Non-pigmented ciliary epithelial cell (primary cell): ENCODE results near the gene DIP2C.
"Not testable (repeated sequence)": the region's sequence is repeated elsewhere in the genome, so short reads cannot be mapped to it uniquely, and the experiment has no call there.

Experiments
- DNase-seq: peaks from one replicate; pipeline ENCODE4 v3.0.0-alpha.2; 2010; ENCODE audit warnings: low read depth

Gene DIP2C

DNA sequence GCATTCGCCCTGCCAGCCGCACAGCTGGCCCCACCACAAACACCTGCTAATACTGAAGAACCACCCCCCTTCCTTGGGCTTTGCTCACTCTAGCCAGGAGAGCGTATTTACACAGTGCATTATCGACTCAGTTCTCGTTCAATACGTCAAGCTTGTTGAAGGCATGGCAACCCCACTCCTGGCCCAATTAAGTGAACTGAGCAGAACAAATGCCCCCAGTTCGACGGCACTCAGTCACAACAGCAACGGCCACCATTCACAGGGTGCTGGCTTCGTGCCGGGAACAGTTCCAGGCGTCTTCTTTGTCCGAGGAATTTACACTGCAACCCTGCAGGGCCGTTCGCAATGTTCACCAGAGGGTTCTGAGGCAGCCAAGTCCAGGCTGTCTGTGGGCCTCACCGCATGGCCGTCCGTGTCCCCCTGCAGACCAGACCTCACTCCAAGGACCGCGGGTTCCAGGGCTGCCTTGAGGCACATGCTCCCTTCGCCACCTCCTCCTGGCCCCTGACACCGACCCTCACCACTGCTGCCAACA is 175.3 kb downstream of the DIP2C start:
- no peak for DNase-seq

DNA sequence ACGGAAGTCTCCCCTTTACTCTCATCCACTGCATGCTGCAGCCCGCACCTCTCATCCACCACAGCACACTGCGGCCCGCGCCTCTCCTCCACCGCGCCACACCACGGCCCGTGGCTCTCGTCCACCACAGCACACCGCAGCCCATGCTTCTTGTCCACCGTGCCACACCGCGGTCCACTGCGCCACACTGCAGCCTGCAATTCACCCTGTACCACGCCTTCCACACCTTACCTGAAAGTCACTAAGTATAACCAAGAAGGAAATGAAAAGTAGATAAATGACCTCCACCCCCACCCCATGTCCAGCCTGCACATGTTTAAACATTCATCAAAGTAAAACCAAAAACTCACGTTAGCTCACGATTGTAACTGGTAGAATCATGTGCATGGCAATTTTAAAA is 176.1 kb downstream of the DIP2C start:
- DNase-seq, result no peak

DNA sequence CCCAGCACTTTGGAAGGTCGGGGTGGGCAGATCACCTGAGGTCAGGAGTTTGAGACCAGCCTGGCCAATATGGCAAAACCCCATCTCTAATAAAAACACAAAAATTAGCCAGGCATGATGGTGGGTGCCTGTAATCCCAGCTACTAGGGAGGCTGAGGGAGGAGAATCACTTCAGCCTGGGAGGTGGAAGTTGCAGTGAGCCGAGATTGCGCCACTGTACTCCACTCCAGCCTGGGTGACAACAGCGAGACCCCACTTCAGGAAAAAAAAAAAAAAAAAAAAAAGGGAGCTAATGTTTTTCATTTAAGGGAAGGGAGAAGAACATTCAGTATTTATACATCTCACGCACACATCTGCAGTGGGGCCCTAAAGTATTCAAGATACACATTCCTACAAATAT is 176.8 kb downstream of the DIP2C start:
- not testable (repeated sequence) for DNase-seq

DNA sequence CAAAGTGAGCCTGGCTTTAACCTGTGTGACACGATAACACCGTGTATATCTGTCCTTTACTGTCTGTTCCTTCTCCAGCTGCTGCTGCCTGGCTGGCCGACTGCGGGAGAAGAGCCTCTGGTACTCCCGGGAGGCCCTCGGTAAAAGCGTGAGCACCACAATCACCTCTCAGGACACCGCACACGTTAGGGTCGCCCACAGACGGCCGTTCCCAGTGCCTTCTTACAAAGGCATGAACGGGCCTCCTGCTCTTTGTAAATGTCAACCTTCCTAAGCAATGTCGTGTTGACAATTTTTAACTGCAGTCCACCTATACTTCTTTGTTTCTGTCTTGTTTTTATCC is 177.6 kb downstream of the DIP2C start:
- no peak for DNase-seq

DNA sequence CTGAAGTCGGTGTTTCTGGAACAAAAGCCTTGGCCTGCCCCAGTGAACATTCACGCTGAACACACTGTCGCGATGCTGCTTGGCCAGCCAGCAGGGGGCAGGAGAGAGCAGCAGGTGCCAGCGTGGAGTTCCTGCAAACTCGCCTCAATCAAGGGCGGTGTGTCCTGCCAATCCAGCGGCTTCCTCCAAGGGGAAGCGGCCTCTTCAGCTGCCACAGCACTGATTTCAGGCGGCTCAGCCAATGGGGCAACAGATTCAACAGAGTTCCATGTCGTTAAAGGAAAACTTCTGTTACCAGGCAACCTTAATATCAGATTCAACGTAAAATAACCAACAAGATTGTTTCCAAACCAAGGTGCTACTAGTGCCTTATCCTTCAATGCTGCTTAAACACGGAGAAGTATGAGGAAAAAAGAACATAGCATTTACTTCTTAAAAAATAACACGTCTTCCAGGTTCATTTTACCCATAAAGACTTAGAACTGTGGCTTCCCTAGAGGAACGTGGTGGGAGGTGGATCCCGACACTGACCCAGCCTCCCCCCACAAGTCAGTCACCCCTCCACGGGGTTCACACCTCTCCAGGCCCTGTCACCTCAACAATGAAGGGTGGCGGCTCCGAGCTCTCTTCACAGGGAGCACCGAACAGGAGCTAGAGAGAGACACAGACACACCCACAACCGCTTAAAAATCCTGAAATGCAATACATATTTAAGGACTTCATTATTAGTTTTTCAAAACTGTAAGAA is 178.2 kb downstream of the DIP2C start:
- DNase-seq, result peak; percentile 78

DNA sequence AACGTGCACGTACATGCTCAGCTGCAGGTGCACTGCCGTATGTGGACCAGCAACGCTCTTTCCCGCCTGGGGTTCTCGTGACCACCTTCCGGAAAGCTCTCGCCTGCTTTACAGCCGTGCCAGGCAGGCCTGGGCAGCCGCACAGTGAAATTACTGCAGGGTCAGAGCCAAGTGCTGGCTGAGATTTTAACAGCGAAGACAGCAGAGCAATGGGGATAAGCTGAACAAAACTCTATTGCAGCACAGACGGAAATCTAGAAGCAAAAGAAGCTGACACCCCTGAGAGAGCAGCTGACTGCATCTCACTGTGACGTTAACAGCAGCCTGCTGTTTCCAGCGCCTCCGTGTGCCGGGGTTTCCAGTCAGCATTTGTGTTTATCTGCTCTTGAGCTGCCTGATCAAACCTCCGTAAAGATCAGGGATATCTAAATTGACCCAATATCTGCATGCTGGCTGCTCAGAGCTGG is 179.0 kb downstream of the DIP2C start:
- no peak for DNase-seq

DNA sequence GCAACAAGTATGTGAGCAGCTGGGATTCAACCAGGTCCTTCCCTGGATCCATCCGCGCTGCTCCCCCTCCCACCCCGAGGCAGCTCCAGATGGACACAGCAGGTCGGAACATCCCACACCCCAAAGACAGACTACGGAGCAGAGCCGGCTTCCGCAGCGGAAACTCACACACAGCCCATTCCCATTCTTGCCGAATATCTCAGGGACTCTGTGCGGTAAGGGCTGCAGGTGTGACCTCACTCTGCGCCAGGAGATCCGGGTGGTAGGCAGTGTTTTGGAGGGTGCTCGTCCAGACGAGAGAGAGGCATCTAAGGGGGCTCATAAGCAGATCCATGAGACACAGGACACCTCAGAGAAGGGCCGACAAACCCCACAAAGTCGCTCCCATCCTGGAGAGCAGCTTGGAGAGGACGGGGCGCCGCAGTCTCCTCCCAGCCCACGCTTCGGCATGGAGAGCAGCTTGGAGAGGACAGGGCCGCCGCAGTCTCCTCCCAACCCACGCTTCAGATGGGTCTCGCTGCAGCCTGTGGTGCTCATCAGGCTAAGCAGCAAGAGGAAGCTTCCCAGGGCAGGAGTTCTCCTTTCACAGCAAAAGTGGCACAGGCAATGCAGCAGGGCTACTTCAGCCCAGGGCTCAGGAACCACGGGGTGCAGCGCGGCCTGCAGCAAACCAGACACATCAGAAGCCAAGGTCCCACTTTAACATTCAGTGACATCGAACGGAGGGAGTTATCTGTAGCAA is 179.9 kb downstream of the DIP2C start:
- no peak for DNase-seq

DNA sequence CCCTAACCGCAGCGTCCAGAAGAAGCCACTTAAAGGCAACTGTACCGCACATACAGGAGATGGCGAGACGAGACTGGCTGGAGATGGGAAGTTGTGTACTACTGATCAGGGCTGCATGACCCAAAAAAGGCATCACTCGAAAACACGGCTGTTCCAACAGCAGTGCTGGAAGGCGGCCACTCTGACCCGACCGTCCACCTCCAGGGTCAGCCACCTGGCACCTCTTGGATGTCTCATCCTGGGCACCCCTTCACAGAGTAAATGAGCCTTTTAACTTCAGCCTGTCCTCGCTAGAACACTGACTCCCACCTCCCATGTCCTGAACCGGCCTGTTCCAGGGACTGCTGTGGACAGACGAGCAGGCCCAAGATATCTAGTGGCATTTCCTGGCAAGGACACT is 180.7 kb downstream of the DIP2C start:
- no peak for DNase-seq

DNA sequence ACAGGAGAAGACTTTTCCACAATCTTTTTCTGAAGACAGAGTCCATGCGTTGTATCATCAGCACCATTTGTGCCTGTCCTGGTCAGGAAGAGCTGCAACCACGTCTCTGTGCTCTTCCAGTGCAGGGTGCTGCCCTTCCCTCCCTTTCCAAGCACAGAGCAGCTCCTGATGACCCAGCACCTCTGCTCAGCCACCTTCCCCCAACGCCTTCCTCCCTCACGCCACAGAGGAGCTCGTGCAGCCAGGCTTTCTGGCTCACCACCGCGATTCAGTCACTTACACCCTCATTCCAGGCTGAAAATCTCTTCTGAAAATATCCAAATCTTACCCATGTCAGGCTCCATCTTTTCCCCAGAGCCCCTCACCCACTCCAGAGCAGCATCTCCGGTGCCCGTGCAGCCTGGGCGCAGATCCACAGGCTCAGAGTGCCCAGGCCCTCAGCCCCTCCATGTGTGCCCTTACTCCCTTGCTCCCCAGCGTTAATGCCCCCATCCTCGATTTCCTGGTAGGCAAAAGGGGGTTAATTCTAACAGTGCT is 181.5 kb downstream of the DIP2C start:
- no peak for DNase-seq

DNA sequence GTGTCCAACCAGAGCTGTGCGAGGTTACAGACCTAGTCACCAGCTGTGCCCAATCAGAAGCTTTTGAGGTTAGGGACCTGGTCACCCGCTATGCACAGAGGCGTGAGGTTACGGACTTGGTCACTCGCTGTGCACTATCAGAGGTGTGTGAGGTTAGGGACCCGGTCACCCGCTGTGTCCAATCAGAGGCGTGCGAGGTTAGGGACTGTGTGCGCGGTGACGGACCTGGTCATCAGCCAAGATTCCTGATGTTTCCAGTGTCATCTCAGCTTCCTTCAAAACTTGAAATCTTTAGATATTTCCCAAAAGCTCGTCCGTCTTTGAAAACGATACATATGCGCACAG is 182.1 kb downstream of the DIP2C start:
- no peak for DNase-seq

DNA sequence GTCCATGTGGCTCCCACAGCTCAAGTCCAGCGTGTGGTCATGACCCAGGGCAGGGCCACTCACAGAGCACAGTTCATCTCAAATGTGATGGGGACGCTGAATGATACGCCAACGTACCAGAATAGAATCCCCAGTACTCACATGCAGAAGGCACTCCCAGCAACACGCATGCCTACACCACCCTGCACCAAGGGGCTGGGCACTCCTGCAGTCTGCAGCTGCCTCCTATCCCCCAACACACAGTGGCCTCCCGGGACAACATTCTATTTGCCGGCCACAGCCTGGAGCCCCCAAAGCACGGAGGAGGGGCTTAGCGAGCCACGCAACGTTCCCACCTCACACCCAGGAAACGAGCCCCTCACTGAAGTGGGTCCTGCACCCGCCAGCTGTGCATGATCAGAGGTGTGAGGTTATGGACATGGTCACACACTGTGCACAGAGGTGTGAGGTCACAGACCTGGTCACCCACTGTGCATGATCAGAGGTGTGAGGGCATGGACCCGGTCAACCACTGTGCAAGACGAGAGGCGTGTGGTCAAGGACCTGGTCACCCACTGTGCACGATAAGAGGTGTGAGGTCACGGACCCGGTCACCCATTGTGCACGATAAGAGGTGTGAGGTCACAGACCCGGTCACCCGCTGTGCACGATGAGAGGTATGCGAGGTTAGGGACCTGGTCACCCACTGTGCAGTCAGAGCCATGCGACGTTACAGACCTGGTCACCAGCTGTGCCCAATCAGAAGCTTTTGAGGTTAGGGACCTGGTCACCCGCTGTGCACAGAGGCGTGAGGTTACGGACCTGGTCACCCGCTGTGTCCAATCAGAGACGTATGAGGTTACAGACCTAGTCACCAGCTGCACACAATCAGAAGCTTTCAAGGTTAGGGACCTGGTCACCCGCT is 182.8 kb downstream of the DIP2C start:
- no peak for DNase-seq

DNA sequence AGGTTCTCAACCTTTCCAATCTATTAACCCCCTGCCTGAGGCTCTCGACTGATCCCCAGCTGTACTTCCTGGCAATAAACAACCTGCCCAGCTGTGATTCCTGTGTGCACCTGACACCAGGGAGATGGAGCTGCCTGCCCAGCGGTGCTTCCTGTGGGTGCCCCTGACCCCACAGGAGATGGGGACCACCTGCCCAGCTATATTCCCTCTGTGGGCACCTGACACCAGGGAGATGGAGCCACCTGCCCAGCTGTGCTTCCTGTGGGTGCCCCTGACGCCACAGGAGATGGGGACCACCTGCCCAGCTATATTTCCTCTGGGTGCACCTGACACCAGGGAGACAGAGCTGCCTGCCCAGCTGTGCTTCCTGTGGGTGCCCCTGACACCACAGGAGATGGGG is 184.0 kb downstream of the DIP2C start:
- no peak for DNase-seq

DNA sequence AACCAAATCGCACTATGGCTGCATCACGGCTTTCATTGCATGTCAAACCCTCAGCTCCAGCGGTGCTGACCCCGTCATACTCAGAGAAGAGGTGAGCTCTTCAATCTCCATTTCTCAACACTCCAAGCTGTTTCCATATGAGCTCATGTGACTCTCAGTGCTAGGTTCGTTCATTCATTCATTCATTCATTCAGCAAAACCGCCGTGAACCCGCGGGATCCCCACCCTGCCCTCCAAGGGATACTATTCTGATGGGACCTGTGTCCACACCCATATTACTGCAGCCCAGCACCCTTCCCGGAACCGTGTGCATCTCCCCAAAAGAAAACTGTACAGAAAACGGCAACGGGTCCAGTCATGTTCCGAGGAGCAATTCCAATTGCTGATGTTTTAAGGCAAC is 184.7 kb downstream of the DIP2C start:
- DNase-seq, result no peak

DNA sequence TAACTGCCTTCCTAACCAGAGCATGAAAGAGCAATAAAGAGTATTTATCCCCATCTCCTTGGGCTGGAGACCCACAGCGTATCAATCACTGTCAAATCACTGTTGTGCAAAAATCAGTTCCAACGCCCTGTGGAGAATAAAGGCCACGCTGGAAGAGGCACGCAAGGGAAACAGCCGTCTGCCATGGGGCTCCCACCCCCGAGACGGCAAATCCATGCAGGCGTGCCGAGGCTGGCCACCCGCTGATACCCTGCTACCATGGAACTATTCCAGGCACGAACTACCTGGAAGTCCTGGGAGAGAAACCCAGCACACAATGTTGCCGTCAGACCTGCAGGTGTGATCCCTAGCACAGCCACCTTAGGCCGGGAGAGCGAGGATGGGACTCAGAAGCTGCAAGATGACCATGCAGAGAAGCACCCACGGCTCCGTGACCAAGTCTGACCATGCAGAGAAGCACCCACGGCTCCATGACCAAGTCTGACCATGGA is 185.3 kb downstream of the DIP2C start:
- DNase-seq, result no peak

DNA sequence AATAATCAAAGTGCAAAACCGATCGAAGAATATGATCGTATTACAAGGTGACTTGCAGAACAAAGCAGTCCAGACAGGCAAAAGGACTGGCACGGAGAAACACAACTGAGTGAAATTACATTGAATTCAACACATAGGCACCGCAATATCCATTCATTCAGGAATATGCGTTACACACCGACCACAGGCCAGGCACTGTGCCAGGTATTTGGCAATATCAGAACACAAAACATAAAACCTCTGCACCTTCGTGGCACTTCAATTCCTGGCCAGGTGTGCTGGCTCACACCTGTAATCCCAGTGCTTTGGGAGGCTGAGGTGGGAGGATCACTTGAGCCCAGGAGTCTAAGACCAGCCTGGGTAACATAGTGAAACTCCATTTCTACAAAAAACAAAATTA is 187.9 kb downstream of the DIP2C start:
- no peak for DNase-seq

DNA sequence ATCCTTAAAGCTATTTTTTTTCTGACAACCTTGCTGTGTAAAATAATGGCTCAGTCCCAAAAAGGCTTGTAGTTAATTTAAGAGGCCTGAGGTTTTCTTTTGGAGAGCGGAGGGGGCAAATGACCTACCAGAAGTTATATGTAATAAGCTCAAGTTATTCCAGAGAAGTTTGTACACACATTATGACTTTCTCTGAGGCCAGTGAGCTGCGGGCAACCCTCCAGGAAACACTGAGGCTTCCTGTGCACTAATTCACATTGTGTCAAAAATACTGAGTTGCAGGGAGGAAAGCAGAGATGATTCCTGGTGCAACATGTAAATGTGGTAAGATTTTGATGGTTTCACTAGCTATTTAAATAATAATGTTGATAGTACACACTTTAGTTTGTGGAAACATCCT is 188.6 kb downstream of the DIP2C start:
- no peak for DNase-seq

DNA sequence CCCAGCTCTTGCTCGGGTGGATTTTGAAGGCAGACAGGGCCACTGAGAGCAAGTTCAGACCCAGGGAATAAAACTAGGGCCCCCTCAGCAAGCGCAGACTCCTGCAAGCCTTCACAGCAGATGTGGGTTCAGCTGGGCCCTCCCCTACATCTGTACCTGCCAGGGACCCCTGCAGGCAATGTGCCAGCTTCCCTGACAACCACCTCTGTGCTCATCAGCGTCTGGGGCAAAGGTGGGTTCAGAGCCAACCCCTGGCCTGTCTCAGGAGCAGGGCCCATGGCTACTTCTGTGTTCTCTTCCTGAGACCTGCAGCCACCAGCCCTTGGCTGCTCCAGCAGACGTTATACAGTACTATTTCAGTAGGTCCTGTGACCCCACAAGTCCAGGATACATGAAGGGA is 189.5 kb downstream of the DIP2C start:
- no peak for DNase-seq

DNA sequence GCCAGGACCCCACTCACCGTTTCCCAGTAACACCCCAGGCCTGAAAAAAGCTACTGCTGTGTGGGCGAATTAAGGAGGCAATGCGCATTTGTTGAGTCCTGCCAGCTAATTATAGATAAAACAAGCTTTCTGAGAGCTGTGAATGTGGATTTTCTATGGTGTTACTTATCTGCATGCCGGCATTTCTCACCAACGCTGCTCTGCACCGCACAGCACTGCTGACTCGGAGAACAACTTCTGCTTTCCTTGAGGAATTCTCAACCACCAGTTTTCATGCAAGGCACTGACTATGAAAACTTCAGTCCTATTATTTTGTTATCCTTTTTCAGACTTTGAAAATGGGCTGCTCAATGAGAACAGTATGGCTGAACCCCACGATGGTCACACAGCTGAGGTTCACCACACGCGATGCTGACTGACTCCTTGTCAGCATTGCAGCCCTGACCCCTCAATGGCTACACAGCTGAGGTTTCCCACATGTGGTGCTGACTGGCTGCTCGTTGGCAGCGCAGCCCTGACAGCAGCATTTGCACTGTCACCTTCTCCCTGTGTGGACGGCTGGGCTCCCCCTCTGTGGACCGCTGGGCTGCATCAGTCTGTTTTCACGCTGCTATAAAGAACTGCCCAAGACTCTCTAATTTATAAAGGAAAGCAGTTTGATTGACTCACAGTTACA is 190.6 kb downstream of the DIP2C start:
- DNase-seq, result no peak

DNA sequence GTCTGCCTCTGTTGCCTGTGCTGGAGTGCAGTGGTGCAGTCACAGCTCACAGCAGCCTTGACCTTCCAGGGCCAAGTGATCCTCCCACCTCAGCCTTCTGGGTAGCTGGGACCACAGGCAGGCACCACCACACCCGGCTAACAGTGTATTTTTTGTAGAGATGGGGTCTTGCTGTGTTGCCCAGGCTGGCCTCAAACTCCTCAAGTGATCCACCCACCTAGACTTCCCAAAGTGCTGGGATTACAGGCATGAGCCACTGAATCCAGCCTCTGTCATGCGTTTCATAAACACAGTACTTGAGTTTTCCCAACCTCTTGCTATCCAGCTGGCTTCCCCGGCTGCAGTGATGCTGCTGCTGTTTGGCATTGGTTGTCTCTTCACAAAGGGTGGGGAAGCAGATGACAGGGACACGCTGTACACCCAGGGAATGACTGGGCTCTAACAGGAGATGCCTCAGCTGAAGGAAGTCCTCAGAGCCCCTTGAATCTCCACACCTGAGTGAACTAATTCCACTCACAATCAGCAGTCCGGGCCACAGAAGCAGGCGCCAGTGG is 191.5 kb downstream of the DIP2C start:
- no peak for DNase-seq

DNA sequence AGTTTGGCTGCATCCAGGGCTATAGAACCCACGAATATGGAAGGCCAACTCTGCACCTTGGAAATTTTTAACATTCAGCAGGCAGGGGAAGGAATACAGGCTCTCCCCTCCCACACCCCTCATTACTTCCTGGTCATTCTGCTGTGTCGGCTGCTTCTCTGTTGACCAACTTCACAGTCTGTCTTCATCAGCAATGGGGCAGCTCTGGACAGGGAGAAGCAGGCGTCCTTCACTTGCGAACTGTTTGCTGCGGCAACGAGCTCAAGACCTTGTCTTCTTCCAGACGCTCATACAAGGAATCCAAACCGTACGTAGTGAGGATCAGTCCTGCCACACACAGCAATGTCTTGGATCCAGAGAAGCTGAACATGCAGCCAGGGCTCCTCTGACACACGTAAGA is 192.2 kb downstream of the DIP2C start:
- no peak for DNase-seq

DNA sequence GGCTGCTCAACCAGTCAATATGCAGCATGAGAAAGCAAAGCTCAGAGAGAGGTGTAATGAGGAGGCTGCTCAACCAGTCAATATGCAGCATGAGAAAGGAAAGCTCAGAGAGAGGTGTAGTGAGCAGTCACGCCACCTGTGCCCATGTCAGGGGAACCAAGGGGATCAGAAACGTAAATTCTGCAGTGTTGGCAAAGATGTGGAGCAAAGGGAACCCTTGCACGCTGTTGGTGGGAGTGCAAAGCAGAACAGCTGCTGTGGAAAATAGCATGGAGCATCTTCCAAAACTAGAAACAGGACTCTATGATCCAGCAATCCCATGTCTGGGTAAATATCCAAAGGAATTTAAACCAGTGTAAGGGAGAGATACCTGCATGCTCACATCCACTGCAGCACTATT is 194.9 kb downstream of the DIP2C start:
- DNase-seq, result no peak
